ENCODE results near the gene PLXNA1. TPM values are rescaled to one million over a fixed set of nuclear protein-coding genes. Genes with fewer than 3 reads are reported as not detected.

PLXNA1 gene
- total and polyA plus RNA-seq, 2 of the 8 experiments (the other 6 are each of a cell fraction or from before 2014, with no cell fraction given): 47.5 to 54.9 TPM

DNA sequence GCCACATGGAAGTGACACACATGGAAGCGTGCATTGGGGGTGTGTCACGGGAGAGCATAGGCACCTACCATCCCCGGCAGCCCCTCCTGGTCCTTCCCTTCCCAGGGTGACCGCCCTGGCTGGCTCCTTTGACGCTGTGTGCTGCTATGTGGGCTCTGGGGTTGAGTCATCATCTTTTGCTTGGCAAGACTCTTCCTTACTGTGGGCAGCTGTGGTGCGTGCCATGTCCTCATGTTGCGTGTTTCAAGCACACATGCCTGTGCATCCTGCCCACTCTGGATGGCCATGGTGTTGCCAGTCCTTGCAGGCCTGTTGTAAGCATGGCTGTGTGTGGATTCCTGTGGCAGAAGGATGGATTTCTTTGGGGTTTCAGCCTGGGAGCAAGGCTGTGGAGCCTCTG lies 14.0 kb downstream of the PLXNA1 start:
- Histone ChIP-seq H4K5ac (ENCODE audit: insufficient read length, low read depth, low read length) (no peak overlapping the region), H3K23me2 (ENCODE audit: low read depth, low read length) (no peaks in the 10 kb centered on the region), H2AFZ (ENCODE audit: low read length) (no peak overlapping the region), H3K18ac (ENCODE audit: extremely low read depth, low read length) (no peak overlapping the region), H3K27ac (ENCODE audit: low read depth, low read length) (no peak overlapping the region; the same call in 1 of the 2 replicates), H2BK5ac (ENCODE audit: low read depth, low read length) (peak overlapping the region; percentile 35; the same call in 1 of the 2 replicates), H2BK15ac (ENCODE audit: low read length) (no peak overlapping the region), H3K9me3 (ENCODE audit: insufficient read depth in 2 of 2, low read depth in 1 of 2, low read length in 1 of 2) (no peaks in the 10 kb centered on the region), H2BK12ac (ENCODE audit: low read depth, low read length) (no peak overlapping the region), H3K79me1 (ENCODE audit: low read depth, low read length) (peaks cover 38% of the 10 kb centered on the region), H2BK20ac (ENCODE audit: low read length) (no peak overlapping the region), H3K4me1 (replicated peaks in 1 of 4; ENCODE audit: control insufficient read depth in 3 of 4, insufficient read depth in 4 of 4, low read length in 3 of 4) (peaks cover 0 to 14% (median 8%) of the 10 kb centered on the region in 4 experiments; a peak in 6 of 7 replicates), H2BK120ac (replicated peaks; ENCODE audit: low read depth, low read length) (no peak overlapping the region), H4K91ac (replicated peaks; ENCODE audit: insufficient read length, low read length) (no peak overlapping the region), H3K27me3 (replicated peaks in 1 of 4; ENCODE audit: control insufficient read depth in 3 of 4, extremely low read depth in 1 of 4, insufficient read depth in 3 of 4, low read length in 3 of 4) (no peaks in the 10 kb centered on the region), H3K4ac (replicated peaks; ENCODE audit: insufficient read length, low read depth, low read length) (no peak overlapping the region), H3K23ac (ENCODE audit: insufficient read length) (no peak overlapping the region), H3K14ac (ENCODE audit: insufficient read length) (no peak overlapping the region), H4K8ac (ENCODE audit: extremely low read depth, insufficient read depth, low read length) (no peak overlapping the region), H3K4me3 (ENCODE audit: extremely low read depth in 1 of 4, insufficient read depth in 2 of 4, low read depth in 3 of 4, low read length in 4 of 4) (no peak overlapping the region), H3K36me3 (ENCODE audit: control insufficient read depth in 2 of 4, insufficient read depth in 4 of 4, low read length in 3 of 4) (no peaks in the 10 kb centered on the region), H3K4me2 (ENCODE audit: insufficient read depth in 1 of 2, low read depth in 2 of 2, low read length in 2 of 2) (no peak overlapping the region), H2AK5ac (ENCODE audit: low read depth, low read length) (no peak overlapping the region), H3K79me2 (ENCODE audit: control insufficient read depth in 1 of 2, insufficient read depth in 2 of 2, low read length in 2 of 2) (peaks cover 0 to 55% of the 10 kb centered on the region in 2 experiments; a peak in 2 of 4 replicates), H3K9ac (replicated peaks in 1 of 4; ENCODE audit: extremely low read depth in 1 of 4, low read depth in 3 of 4, low read length in 3 of 4) (no peak overlapping the region), H3K56ac (replicated peaks; ENCODE audit: insufficient read length, low read depth, low read length) (no peak overlapping the region), H4K20me1 (replicated peaks in 1 of 2; ENCODE audit: control insufficient read depth in 1 of 2, insufficient read depth in 2 of 2, low read length in 2 of 2) (peaks cover 17 to 59% of the 10 kb centered on the region in 2 experiments)
- CTCF ChIA-PET (ENCODE audit: partially characterized antibody): interaction anchor here (1.3 to 4.2 kb wide), 3 partner anchors 15 to 457 kb away, joined by 4 to 14 read pairs (median 4); partner anchors contain the start of gene PLXNA1
- WGBS, 2 experiments (ENCODE audit: extremely low coverage in 1 of 2, insufficient coverage in 1 of 2, insufficient read length in 1 of 2, insufficient replicate concordance in 2 of 2, low coverage in 1 of 2, low lambda C conversion rate in 2 of 2, missing lambda C conversion rate in 1 of 2): 95% methylated on average over 7 of the region's 7 CpGs; no CpG with 5 or more reads in 1 of the 2 experiments
- DNase-seq (ENCODE audit: low read depth in 1 of 2, low spot score in 2 of 2): no peak
- no peak for FAIRE-seq
- POLR2A ChIA-PET (ENCODE audit: partially characterized antibody): no interaction called here
- TF ChIP-seq TAF1 (IDR thresholded peaks at IDR 0.05; ENCODE audit: low read depth, low read length) (no peak), SP1 (IDR thresholded peaks at IDR 0.05; ENCODE audit: low read depth, low read length) (no peak), SIRT6 (IDR thresholded peaks at IDR 0.05; ENCODE audit: low read length) (no peak), POLR2A (IDR thresholded peaks at IDR 0.05; ENCODE audit: control extremely low read depth in 1 of 2, low read depth in 2 of 2, low read length in 2 of 2) (no peak), BACH1 (IDR thresholded peaks at IDR 0.05; ENCODE audit: low read length) (no peak), RBBP5 (IDR thresholded peaks at IDR 0.05; ENCODE audit: borderline replicate concordance, low read depth, low read length) (no peak), POU5F1 (IDR thresholded peaks at IDR 0.05; ENCODE audit: low read depth, low read length) (no peak)
- TF ChIP-seq, protein P1, sequence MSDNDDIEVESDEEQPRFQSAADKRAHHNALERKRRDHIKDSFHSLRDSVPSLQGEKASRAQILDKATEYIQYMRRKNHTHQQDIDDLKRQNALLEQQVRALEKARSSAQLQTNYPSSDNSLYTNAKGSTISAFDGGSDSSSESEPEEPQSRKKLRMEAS (IDR thresholded peaks at IDR 0.05): no peak
- TF ChIP-seq, protein P2, sequence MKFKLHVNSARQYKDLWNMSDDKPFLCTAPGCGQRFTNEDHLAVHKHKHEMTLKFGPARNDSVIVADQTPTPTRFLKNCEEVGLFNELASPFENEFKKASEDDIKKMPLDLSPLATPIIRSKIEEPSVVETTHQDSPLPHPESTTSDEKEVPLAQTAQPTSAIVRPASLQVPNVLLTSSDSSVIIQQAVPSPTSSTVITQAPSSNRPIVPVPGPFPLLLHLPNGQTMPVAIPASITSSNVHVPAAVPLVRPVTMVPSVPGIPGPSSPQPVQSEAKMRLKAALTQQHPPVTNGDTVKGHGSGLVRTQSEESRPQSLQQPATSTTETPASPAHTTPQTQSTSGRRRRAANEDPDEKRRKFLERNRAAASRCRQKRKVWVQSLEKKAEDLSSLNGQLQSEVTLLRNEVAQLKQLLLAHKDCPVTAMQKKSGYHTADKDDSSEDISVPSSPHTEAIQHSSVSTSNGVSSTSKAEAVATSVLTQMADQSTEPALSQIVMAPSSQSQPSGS (IDR thresholded peaks at IDR 0.05; ENCODE audit: low read length): no peak
- TF ChIP-seq, protein P3, sequence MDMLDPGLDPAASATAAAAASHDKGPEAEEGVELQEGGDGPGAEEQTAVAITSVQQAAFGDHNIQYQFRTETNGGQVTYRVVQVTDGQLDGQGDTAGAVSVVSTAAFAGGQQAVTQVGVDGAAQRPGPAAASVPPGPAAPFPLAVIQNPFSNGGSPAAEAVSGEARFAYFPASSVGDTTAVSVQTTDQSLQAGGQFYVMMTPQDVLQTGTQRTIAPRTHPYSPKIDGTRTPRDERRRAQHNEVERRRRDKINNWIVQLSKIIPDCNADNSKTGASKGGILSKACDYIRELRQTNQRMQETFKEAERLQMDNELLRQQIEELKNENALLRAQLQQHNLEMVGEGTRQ (IDR thresholded peaks at IDR 0.05; ENCODE audit: low read length): no peak

Data from H1 (cell line).